GM19238 (cell line): ENCODE data around the gene UNCX.

Experiments used
- DNase-seq: peaks from one replicate; pipeline ENCODE4 v3.0.0; 2011; ENCODE audit warnings: low spot score; ENCODE audit not compliant: insufficient read length

The UNCX gene

GRCh38 chr7:1214516-1214915 is 18.2 kb upstream of the UNCX start:
- DNase-seq: no peak

GRCh38 chr7:1218541-1219165 is 14.0 kb upstream of the UNCX start:
- no peak for DNase-seq

GRCh38 chr7:1219498-1219897 is 13.2 kb upstream of the UNCX start:
- DNase-seq: no peak

- no peak for DNase-seq
These were observed 12.5 kb upstream of the UNCX start for GRCh38 chr7:1220000-1220726.

- DNase-seq: no peak
These were observed 11.5 kb upstream of the UNCX start for GRCh38 chr7:1220977-1221745.

GRCh38 chr7:1223196-1223981 is 9.3 kb upstream of the UNCX start:
- DNase-seq: no peak

- DNase-seq: no peak
These were observed 8.5 kb upstream of the UNCX start for GRCh38 chr7:1224086-1224716.

GRCh38 chr7:1225030-1225429 is 7.6 kb upstream of the UNCX start:
- DNase-seq: no peak

GRCh38 chr7:1225441-1226185 is 7.1 kb upstream of the UNCX start:
- no peak for DNase-seq

GRCh38 chr7:1226186-1226901 is 6.3 kb upstream of the UNCX start:
- DNase-seq: no peak

GRCh38 chr7:1227071-1227804 is 5.4 kb upstream of the UNCX start:
- DNase-seq: no peak

- DNase-seq: no peak
These were observed 4.7 kb upstream of the UNCX start for GRCh38 chr7:1227814-1228544.

- no peak for DNase-seq
These were observed 4.0 kb upstream of the UNCX start for GRCh38 chr7:1228545-1229201.

GRCh38 chr7:1229202-1229947 is 3.3 kb upstream of the UNCX start:
- DNase-seq: no peak

GRCh38 chr7:1229956-1230355 is 2.7 kb upstream of the UNCX start:
- no peak for DNase-seq

- no peak for DNase-seq
These were observed 2.1 kb upstream of the UNCX start for GRCh38 chr7:1230411-1231213.
